Measurements from ENCODE around the gene SLIT1. TPM values are rescaled to one million over a fixed set of nuclear protein-coding genes. Genes with fewer than 3 reads are reported as not detected.

SLIT1 gene
- polyA plus RNA-seq, 5 donors = 3.7 to 8.0 (median 4.4) TPM

DNA sequence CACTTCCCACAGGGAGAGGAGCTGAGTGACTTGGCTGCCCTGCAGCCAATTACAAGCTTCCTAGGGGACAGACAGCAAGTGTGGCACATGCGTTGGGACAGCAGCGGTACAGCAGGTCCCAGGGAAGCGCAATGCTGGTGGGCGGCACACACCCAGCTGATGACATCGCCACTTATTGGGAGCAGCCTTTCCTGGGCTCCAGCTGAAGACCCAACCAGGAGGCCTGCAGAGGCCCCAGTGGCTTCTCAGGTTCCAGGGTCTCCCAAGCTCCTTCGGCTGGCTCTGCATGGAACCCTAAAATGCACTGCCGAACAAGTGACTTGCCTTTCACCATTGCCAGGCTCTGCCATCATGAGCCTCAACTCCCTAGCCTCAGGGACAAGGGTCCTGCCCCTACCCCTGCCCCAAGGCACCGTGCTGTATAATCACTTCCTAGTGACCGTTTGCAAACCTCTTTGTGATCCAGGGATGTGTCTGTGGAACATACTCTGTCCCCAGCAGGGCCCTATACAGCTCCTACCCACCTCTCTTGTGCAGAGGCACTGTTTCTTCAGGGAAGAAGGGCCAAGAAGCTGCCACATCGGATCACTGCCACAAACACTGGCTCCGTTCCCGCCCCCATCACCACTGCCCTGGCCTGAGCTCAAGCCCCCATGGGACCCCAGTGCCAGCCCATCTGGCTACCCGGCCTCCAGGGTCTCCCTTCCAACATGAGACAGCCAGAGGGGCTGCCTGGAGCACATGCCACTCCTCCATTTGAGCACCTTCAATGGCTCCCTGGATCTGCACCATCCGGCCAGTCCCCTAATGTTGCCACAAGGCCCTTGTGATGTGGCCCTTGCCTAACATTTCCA lies 19.3 kb upstream of the SLIT1 start:
- no peak for DNase-seq

DNA sequence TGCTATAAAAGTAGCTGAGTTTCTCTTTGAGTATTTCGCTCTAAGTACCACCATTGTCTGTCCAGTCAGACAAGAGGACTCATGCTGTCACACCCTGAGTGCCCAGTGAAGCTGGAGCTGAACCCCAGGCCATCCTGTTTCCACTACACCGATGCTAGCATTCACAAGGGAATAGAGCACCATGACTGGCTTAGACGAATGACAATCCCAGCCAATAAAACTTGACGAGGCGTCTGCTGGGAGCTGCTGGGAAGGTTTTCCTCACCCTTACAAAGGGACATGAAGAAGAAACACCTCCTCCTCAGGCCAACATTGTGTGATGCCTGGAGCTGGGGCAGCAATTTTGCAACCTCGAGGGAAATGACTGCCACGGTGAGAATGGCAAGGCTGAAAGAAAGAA lies 17.5 kb upstream of the SLIT1 start:
- DNase-seq = no peak

DNA sequence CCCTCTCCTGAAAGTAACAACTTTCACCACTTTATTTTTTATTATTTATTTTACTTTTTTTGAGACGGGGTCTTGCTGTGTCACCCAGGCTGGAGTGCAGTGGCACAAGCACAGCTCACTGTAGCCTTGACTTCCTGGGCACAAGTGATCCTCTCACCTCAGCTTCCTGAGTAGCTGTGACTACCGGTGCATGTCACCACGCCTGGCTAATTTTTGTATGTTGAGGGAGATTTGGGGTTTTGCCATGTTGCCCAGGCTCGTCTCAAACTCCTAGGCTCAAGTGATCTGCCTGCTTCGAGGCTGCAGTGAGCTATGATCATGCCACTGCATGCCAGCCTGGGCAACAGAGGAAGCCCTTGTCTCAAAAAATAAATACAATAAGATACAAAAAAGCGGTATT lies 14.9 kb upstream of the SLIT1 start:
- DNase-seq = no peak

DNA sequence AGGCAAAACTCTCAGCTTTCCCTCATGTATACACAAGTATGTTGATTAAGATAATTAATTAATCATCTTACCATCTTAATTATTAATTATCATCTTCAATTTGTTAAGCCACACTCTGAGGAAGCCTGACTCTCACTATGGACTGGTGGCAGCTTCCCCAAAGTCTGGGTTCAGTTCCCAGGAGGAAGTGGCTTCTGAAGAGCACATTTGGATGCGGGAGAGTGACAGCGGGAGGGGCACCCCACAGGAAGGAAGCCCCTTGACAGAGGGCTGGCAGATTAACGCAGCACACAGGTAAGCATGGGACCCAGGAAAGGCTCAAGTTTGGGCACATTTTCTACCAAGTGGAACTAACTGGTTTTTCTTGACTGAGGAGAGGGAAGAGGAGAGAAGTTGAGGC lies 13.4 kb upstream of the SLIT1 start:
- no peak for DNase-seq

DNA sequence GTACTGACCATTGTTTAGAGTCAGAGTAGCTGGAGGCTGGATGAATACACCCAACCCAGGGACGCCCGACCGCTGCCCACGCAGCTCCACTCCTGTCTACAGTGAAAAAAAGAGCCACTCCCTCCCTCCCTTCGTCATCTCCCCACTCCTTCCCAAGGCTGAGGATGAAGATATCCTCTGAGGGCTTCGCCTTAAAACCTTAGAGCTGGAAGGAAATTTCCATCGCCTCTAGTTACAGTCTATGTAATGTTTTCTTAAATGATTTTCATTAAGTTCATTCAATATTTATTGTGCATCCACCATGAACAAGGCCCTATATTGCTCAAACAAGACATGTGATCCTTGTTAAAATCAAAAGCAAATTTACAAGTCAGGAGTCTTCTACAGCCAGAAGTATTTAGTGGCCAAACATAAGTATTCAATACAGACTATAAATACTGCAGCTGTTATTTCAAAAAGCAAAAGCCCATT lies 11.3 kb upstream of the SLIT1 start:
- DNase-seq = no peak

DNA sequence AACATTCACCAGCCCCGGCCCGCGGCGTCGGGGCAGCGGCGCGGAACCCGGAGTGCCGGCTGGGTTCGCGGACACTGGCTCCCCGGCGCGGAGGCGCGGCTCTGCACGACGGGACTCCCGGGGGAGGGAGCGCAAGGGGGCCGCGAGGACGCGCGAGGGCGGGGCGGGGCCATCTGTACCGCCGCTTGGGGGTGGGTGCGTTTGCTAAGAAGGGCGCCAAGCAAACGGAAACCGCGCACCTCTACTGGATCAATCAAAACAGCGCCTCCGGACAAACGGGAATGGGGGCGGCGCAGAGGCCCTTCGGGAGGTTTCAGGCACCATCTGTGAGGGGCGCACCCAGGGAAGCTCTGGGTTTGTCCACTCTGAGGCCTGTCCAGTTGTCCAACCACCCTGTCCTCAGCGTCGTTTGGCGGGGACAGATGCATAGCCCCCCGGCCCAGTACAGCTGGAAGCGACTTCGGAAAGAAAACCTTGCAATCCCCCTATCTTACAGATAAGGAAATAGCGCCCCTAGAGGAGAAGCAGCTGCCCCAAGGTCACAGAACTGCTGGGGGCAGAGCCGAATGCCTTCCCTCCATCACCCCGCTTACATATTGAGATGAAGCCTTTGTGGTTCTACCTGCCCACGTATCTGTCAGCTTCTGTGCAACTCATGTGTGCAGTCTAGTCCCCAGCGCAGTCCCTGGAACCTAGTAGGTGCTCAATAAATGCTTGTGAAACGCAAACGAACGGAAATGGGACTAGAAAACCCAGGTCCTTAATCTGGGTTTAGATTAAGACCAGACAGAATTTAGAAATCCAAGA lies 10.7 kb upstream of the SLIT1 start:
- no peak for DNase-seq

DNA sequence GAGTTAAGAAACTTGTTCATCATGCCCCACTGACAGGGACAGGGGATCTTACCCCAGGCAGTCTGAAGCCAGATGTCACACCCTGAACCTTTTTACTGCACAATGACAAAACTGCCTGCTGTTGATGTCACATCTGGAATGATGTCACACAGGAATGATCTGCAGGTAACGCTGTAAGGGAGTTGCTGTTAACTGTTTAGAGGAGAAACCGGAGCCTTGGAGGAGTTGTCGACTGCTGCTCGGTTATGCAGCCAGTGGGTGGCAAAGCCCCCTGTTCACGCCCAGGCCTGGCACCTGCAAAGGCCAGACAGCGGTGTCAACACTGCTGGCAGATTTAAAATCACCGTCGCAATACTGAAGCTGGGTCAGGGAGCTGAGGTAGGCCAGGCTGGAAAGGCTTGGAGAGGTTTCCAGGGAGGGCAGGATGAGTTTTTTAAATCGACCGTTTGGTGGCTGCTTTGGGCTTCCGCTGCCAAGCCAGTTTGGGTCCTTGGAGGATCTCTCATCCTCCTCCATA lies 10.0 kb upstream of the SLIT1 start:
- no peak for DNase-seq

DNA sequence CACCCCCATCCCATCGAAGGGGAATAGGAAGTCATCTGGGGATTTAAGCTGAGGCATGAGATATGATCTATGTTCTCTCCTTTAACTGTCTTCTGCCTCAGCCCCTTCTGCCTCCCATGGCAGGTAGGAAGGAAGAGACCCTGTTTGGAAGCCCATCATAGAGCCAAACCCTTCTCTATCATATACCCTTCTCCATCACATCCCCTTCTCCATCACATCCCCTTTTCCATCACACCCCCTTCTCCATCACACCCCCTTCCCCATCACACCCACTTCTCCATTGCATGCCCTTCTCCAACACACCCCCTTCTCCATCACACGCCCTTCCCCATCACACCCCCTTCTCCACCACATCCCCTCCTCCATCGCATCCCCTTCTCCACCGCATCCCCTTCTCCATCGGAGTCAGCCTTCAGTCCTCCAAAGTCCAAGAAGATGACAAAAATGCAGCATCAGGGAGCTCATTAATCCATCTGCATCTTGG lies 7.2 kb upstream of the SLIT1 start:
- DNase-seq = no peak

DNA sequence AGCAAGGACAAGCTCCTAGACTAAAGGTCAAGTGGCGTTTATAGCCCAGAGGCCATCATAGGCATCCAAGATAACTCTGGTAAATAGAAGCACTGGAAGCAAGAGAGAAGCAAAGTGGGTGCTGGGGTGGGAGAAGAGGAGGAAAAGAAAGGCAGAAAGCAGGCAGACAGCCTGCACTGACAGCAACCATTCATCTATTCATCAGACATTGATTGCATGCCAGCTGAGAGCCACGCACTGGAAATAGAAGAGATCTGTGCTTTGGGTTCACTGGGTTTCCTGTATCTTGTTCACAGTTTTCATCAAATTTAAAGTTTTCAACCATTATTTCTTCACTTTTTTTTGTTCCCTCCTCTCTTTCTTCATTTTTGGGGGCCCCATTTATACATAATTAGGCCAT lies 4.7 kb upstream of the SLIT1 start:
- DNase-seq = no peak

DNA sequence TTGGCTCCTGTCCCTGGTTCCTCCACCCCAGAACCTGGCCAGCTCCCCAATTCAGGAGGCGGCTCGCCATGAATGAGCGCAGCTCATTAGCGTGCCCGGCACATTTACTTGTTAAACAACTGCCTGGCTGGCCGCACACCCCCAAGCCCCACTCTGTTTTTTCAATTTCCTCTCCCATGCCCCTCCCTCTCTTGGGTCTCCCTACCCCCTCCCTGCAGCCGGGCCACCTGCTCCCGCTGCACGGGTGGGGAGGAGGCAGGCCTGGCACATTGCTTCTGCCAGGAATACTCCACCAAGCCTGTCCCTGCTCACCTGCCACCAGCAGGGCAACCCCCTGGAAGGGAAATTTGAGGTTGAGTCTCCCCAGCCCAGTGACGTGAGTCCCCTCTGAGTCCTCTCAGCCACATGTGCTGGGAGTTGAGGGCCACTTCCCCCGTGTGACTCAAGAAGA lies 2.5 kb upstream of the SLIT1 start:
- no peak for DNase-seq

DNA sequence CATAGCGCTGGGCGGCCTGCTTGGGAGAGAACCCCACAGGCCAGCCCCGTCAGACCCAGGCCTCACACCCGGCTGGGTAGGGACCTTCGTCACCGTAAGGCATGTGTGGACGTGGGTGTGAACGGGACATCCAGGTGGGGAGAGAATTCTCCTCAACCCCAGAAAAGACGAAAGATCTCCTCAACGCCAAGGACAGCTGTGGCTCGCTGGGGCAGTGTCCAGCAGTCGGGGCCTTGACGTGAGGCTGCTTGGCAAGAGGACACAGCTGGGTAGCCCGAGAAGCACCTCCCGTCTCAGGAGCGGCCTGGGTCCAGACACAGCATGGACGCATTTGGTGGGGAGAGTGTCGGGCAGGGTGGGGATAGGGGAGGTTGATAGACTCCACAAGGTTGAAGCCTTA lies 1.2 kb upstream of the SLIT1 start:
- DNase-seq = no peak

DNA sequence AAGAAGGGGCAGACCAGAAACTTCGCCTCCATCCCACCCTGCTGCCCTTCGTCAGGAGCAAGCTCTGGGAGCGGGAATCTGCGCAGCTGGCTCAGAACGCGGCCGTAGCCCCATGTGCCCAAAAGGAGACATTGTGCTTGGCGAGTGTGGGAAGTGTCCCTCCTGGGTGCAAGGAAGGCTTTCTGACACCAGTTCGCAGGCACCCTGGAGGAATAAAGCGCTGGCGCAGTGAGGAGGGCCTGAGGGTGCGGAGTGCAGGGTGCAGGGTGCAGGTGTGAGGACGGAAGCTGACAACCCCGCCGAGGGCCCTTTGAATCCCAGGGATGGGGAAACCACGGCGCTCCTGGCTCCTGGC lies 811 bp downstream of the SLIT1 start:
- DNase-seq = no peak

DNA sequence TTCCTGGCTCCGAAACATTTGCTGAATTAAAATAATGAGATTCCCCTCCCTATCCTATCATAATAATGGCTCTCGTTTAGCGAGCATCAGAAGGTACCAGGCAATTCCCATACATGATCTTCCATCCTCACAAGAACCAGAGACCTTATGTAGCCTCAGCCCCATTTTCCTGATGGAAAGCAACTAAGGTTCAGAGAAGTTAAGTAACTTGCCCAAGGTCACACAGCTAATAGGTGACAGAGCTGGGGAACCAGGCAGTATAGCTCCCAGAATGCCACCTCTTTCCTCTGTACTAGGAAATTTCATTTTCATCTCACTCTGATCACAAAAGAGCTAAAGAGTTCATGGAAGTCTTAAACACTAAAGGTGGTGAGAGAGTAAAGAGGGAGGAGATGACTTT lies 2.4 kb downstream of the SLIT1 start:
- no peak for DNase-seq

DNA sequence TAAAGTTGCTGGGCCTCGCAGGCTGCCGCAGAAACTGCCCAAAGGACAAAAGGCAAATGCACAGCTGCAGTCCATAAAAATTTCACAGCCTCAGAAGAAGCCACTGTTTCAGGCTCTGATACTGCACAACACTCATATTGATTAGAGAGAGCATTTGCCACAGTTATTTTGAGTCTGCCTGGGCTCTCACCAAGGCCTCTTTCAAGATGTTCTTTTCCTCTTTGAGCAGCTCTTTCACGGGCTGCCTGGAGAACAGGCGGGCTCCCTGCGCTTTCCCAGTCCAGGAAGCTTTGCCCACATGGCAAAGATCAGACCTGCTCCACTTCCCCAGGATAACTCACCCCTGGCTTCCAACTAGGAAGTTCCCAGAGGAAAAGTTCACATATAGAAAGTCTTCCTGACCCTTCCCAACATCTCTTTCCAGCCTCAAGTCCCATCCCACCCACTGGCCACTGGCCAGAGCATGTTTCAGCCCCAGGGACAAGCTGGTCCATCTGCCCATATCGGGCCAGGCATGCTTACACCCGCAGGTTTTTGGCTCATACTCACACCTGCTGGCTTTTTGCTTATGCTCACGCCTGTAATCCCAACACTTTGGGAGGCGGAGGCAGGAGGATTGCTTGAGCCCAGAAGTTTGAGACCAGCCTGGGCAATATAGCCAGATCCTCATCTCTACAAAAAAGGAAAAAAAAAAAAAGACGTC lies 3.3 kb downstream of the SLIT1 start:
- DNase-seq = no peak

DNA sequence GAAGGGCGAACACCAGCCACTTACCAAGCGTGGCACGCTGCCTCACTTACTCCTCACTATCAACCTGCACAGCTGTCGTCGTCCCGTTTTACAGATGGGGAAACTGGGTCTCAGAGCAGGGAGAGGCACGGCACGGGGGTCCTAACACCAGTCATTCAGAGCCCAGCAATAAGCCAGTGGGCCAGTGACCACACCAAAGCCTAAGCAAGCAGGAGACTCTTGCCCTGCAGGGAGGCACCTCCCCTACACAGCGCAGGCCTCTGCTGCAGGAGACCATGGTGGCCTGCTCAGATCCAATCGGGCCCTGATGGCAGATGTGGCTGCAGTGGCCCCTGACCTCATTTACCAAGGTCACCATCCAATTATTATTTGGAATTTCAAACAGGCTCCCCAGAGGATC lies 4.8 kb downstream of the SLIT1 start:
- DNase-seq = no peak

DNA sequence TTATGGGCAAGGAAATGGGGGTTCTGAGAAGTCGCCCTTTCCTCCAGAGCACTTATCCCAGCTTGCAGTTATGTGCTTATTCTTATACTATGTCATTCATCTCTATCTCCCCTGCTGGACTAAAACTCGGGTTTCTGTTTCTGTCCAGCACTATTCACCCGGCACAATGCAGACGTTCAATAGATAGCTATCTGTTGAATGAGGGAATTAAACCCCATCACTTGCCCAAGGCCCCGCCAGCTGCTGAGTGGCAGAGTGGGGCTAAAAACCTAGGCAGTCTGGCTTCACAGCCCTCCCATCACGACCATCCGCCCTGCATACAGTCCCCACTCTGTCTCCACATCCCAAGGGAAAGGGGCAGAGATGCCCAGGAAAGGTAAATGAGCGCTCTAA lies 5.4 kb downstream of the SLIT1 start:
- no peak for DNase-seq

DNA sequence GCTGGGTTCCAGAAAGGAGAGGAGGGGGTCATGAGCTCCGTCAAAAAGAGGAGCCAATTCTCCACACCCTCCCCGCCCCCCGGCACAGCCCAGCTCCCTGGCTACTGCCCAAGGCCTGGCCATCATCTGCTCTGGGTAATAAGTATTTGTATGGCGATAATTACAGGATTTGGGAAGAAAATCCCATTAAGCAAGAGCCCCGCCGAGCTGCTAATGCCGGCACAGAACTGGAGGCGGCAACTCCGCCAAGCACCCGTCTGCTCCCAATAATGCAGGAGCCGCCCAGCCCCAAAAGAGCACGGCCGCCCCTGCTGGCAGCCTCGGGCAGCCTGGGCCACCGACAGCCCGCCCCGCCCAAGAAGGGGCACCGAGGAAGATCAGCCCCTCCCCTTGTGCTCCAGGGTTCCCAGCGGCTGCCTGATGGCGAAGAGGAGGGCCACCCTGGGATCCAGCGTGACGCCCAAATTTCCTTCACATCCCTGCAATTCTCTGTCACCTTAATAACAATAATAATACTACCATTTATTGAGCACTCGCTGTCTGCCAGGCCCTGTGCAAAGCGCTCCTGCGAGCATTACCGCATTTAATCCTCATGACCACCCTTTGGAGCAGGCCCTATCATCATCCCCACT lies 5.9 kb downstream of the SLIT1 start:
- DNase-seq = peak in 1 of 2 donors; percentile 41

DNA sequence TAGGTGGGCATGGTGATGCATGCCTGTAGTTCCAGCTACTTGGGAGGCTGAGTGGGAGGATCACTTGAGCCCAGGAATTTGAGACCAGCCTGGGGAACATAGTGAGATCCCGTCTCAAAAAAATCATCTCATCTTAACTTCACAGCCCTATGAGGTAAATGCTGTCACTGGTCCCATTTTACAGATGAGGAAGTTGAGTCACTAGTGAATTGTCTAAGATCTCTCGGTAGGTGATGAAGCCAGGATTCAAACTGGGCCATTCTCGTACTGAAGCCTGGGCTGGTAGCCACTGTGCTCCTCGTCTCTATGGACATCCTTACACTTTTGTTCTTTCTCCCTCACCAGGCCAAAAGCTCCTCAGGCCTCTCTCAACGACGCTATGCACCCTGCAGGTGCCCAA lies 6.4 kb downstream of the SLIT1 start:
- no peak for DNase-seq

DNA sequence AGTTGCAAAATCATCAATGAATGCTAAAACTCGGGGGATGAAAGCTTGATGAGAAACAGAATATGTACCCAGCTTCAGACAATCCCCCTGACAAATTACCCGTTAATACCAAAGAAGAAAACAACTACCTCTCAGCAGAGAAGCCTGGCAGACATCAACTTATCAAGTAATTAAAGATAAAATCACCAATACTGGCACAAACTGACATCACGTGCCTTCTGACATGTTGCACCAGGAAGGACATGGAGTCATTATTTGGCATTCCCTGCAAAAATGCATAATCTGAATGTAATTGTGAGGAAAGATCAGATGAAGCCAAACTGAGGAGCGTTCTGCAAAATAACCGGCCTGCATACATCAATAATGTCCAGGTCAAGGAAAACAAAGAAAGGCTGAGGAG lies 7.7 kb downstream of the SLIT1 start:
- peak; percentile 82 to 88 for DNase-seq

DNA sequence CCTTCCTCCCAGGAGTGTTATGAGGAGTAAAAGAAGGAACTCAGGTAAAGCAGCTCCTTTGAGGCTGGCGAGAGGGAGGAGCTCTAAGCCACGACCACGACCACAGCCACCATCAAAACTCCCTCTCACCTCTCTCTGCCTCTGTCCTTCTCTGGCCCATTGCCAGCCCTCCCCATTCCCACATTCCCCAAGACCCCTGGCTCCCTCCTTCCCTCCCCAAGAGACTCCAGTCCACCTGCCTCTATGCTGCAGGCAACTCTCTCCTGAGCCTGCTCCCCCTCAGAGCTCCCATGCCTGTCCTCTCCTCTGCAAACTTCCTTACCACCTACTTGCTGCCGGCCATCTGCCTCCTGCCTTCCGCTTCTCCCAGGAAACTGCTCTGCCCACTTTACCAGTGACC lies 9.5 kb downstream of the SLIT1 start:
- no peak for DNase-seq

DNA sequence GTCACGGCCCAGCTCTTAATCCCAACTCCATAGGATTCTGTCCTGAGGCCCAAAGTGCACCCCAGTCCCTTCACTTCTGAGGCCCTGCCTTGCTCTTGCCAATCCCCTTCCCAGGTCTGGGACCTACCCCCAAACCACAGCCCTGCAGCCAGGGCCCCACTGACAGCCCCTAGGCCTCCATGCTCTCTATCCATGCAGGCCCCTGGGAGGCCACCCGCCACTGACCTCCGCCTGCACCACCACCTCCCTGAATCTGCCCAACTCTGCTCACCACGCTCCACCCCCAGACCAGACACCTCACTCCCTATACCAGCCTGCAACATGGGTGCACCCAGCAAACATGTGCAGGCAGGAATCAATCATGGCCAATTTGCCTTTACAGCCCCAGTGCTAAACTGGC lies 10.2 kb downstream of the SLIT1 start:
- DNase-seq = no peak

DNA sequence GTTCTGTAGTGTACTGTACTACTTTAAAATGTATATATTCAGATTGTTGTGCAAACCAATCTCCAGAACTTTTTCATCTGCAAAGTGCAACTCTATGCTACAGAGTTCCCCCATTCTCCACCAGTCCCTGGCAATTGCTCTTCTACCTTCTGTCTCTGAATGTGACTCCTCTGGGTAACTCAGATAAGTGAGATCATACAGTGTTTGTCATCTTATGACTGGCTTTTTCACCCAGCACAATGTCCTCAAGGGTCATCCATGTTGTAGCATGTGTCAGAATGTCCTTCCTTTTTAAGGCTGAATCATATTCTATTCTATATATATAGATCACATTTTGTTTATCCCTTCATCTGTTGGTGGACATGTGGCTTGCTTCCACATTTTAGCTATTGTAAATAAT lies 10.8 kb downstream of the SLIT1 start:
- no peak for DNase-seq
